H1 (cell line): Measurements from ENCODE around the gene GTF2F2. TPM values are rescaled to one million over a fixed set of nuclear protein-coding genes. Genes with fewer than 3 reads are reported as not detected.

ENCODE experiments used
- ATF3 ChIP-seq: IDR thresholded peaks from 2 replicates; pipeline ENCODE4 v1.6.1; 2011; ENCODE audit warnings: low read depth, mild to moderate bottlenecking, low read length; ENCODE audit not compliant: insufficient read depth
- FOSL1 ChIP-seq: IDR thresholded peaks from 2 replicates; pipeline ENCODE4 v1.6.1; 2011; ENCODE audit warnings: mild to moderate bottlenecking, low read depth, low read length, moderate library complexity; ENCODE audit not compliant: insufficient read depth
- SP4 ChIP-seq: IDR thresholded peaks from 2 replicates; pipeline ENCODE4 v1.6.1; 2012; ENCODE audit warnings: low read length, inconsistent platforms
- polyA plus RNA-seq, 7 experiments: library from polyadenylated mRNA; depleted of rRNA in 3 of 7; stranded (reverse) in 5 of 7; unstranded in 2 of 7; fragments of >200 nt in 5 of 7; fragments of 200-250 nt in 2 of 7; gene quantifications; 1 replicate in 5 of 7; 2 replicates in 1 of 7; 4 replicates in 1 of 7; pipeline versions ENCODE4 v1.2.1 to v1.2.3, GENCODE V29; 2011 to 2013; ENCODE audit warnings: missing spikeins in 2 of 7, mixed read lengths in 2 of 7
- total RNA-seq: library from RNA; stranded (reverse); fragmentation: NEBNext Ultra II Directional; extraction: Animal tissue kit (Norgen Biotek cat#: 25700); gene quantifications from 2 replicates; pipeline ENCODE4 v1.2.1, GENCODE V29; 2021

GTF2F2 gene
- total and polyA plus RNA-seq, 2 of the 8 experiments (the other 6 are each of a cell fraction or from before 2014, with no cell fraction given), result 10.8 to 31.1 TPM

- TF ChIP-seq SP4, result no peak
- TF ChIP-seq FOSL1, result no peak
- no peak for TF ChIP-seq ATF3
Observed at GRCh38 chr13:45178349-45179162, 58.2 kb downstream of the GTF2F2 start (continued).
